ENCODE results near the gene MVK.

- TF ChIP-seq CTCF (IDR thresholded peaks at IDR 0.05; ENCODE audit: poor library complexity) (no peak), EZH2 (IDR thresholded peaks at IDR 0.05; ENCODE audit: borderline replicate concordance) (no peak)
Observed at GRCh38 chr12:109579639-109580038, 6.0 kb downstream of the MVK start.
